ENCODE data around the gene PML. TPM values are rescaled to one million over a fixed set of nuclear protein-coding genes. Genes with fewer than 3 reads are reported as not detected.

PML gene
- total RNA-seq, 1 donor from 2014 or later, result 30.6 TPM

GRCh38 chr15:73979636-73980035, 14.9 kb upstream of the PML start:
- DNase-seq (ENCODE audit: low read depth, low spot score), result no peak

GRCh38 chr15:73981761-73982221, 12.7 kb upstream of the PML start:
- no peaks in the 10 kb centered on the region for H3K36me3 Mint-ChIP-seq (ENCODE audit: low read depth)
- peaks cover 15% of the 10 kb centered on the region for H3K4me1 Mint-ChIP-seq
- TF ChIP-seq CTCF (conservative IDR thresholded peaks at IDR 0.05), result no peak
- no peak overlapping the region for H3K27ac Mint-ChIP-seq (ENCODE audit: unreplicated experiment)
- H3K9me3 Mint-ChIP-seq, result no peaks in the 10 kb centered on the region
- peaks cover 10% of the 10 kb centered on the region for H3K27me3 Mint-ChIP-seq (ENCODE audit: low read depth)
- DNase-seq (ENCODE audit: low read depth, low spot score), result no peak
- H3K4me3 Mint-ChIP-seq, result no peak overlapping the region

More at GRCh38 chr15:73979636-73980035, 14.9 kb upstream of the PML start:
- TF ChIP-seq CTCF (conservative IDR thresholded peaks at IDR 0.05), result no peak
- peaks cover 18% of the 10 kb centered on the region for H3K27me3 Mint-ChIP-seq (ENCODE audit: low read depth)
- H3K27ac Mint-ChIP-seq (ENCODE audit: unreplicated experiment), result no peak overlapping the region
- H3K4me1 Mint-ChIP-seq, result peaks cover 7% of the 10 kb centered on the region
- no peak overlapping the region for H3K4me3 Mint-ChIP-seq
- no peaks in the 10 kb centered on the region for H3K36me3 Mint-ChIP-seq (ENCODE audit: low read depth)
- H3K9me3 Mint-ChIP-seq, result no peaks in the 10 kb centered on the region

- DNase-seq (ENCODE audit: low read depth, low spot score), result no peak
- Mint-ChIP-seq H3K36me3 (ENCODE audit: low read depth) (no peaks in the 10 kb centered on the region), H3K9me3 (no peaks in the 10 kb centered on the region), H3K4me1 (peaks cover 15% of the 10 kb centered on the region), H3K4me3 (no peak overlapping the region), H3K27ac (ENCODE audit: unreplicated experiment) (no peak overlapping the region), H3K27me3 (ENCODE audit: low read depth) (peaks cover 10% of the 10 kb centered on the region)
- no peak for TF ChIP-seq CTCF (conservative IDR thresholded peaks at IDR 0.05)
Observed at GRCh38 chr15:73982222-73982962, 12.1 kb upstream of the PML start.

GRCh38 chr15:73983211-73983727, 11.2 kb upstream of the PML start:
- H3K27me3 Mint-ChIP-seq (ENCODE audit: low read depth), result peaks cover 8% of the 10 kb centered on the region
- H3K4me3 Mint-ChIP-seq, result no peak overlapping the region
- H3K36me3 Mint-ChIP-seq (ENCODE audit: low read depth), result no peaks in the 10 kb centered on the region
- H3K27ac Mint-ChIP-seq (ENCODE audit: unreplicated experiment), result no peak overlapping the region
- no peak for DNase-seq (ENCODE audit: low read depth, low spot score)
- no peak for TF ChIP-seq CTCF (conservative IDR thresholded peaks at IDR 0.05)
- H3K9me3 Mint-ChIP-seq, result no peaks in the 10 kb centered on the region
- peaks cover 15% of the 10 kb centered on the region for H3K4me1 Mint-ChIP-seq

- no peak for TF ChIP-seq CTCF (conservative IDR thresholded peaks at IDR 0.05)
- Mint-ChIP-seq H3K4me3 (no peak overlapping the region), H3K9me3 (no peaks in the 10 kb centered on the region), H3K27me3 (ENCODE audit: low read depth) (peaks cover 6% of the 10 kb centered on the region), H3K27ac (ENCODE audit: unreplicated experiment) (no peak overlapping the region), H3K4me1 (peaks cover 15% of the 10 kb centered on the region), H3K36me3 (ENCODE audit: low read depth) (no peaks in the 10 kb centered on the region)
- DNase-seq (ENCODE audit: low read depth, low spot score), result no peak
Observed at GRCh38 chr15:73983773-73984172, 10.7 kb upstream of the PML start.
